Mesenchymal stem cell (in vitro differentiated cells and primary cell): ENCODE measurements around the gene AHCYL2.
A peak's percentile ranks its signal among the peaks of the same experiment; 100 is the strongest.

ENCODE experiments used
- DNase-seq: peaks from one replicate; pipeline ENCODE4 v3.0.0-alpha.2; 2013
- H2AFZ ChIP-seq: one replicate; pipeline ENCODE4 v1.6.1; 2013; ENCODE audit warnings: low read depth, mild to moderate bottlenecking, control low read depth, inconsistent platforms, low read length, moderate library complexity
- H2AK5ac ChIP-seq: 2 replicates; pipeline ENCODE4 v1.6.1; 2013; ENCODE audit warnings: low read length, moderate library complexity, mild to moderate bottlenecking, inconsistent platforms; ENCODE audit not compliant: severe bottlenecking
- H2BK120ac ChIP-seq: one replicate; pipeline ENCODE4 v1.6.1; 2013; ENCODE audit warnings: low read depth, mild to moderate bottlenecking, inconsistent platforms, low read length, moderate library complexity
- H2BK12ac ChIP-seq, 2 experiments: one replicate each; pipeline ENCODE4 v1.6.1; 2013; ENCODE audit warnings: inconsistent platforms in 2 of 2, low read length in 2 of 2, mild to moderate bottlenecking in 2 of 2, moderate library complexity in 2 of 2, control low read depth in 1 of 2
- H2BK15ac ChIP-seq: one replicate; pipeline ENCODE4 v1.6.1; 2013; ENCODE audit warnings: mild to moderate bottlenecking, low read depth, inconsistent platforms; ENCODE audit not compliant: poor library complexity, severe bottlenecking
- H2BK5ac ChIP-seq: 2 replicates; pipeline ENCODE4 v1.6.1; 2013; ENCODE audit warnings: low read depth, mild to moderate bottlenecking, low read length, control low read depth, inconsistent platforms; ENCODE audit not compliant: poor library complexity, severe bottlenecking
- H3K14ac ChIP-seq, 2 experiments: one replicate each; pipeline ENCODE4 v1.6.1; 2013; ENCODE audit warnings: inconsistent platforms in 2 of 2, low read length in 2 of 2, control low read depth in 1 of 2, mild to moderate bottlenecking in 1 of 2, moderate library complexity in 1 of 2
- H3K18ac ChIP-seq, 2 experiments: one replicate each; pipeline ENCODE4 v1.6.1; 2013; ENCODE audit warnings: inconsistent platforms in 2 of 2, low read length in 2 of 2, control low read depth in 1 of 2, low read depth in 1 of 2, mild to moderate bottlenecking in 1 of 2
- H3K23ac ChIP-seq, 2 experiments: one replicate each; pipeline ENCODE4 v1.6.1; 2013; ENCODE audit warnings: inconsistent platforms in 2 of 2, low read length in 2 of 2, mild to moderate bottlenecking in 2 of 2, moderate library complexity in 2 of 2, control low read depth in 1 of 2
- H3K27ac ChIP-seq: 2 replicates; pipeline ENCODE4 v1.5.1; 2013; ENCODE audit warnings: mild to moderate bottlenecking, moderate library complexity, low read length, control low read depth, inconsistent platforms; ENCODE audit not compliant: poor library complexity, severe bottlenecking
- H3K27me3 ChIP-seq, 2 experiments: 2 replicates each; pipeline versions ENCODE4 v1.6.1 to v1.7.0; 2013; ENCODE audit warnings: low read length in 2 of 2, mild to moderate bottlenecking in 2 of 2, moderate library complexity in 2 of 2, control low read depth in 1 of 2, inconsistent platforms in 1 of 2; ENCODE audit not compliant: control insufficient read depth in 1 of 2, insufficient read depth in 1 of 2
- H3K36me3 ChIP-seq, 2 experiments: 2 replicates each; pipeline versions ENCODE4 v1.6.1 to v1.7.0; 2013; ENCODE audit warnings: low read length in 2 of 2, control low read depth in 1 of 2, inconsistent platforms in 1 of 2, low read depth in 1 of 2, mild to moderate bottlenecking in 1 of 2; ENCODE audit not compliant: insufficient read depth in 2 of 2, control insufficient read depth in 1 of 2
- H3K4ac ChIP-seq, 2 experiments: one replicate each; pipeline ENCODE4 v1.6.1; 2013; ENCODE audit warnings: inconsistent platforms in 2 of 2, low read length in 2 of 2, mild to moderate bottlenecking in 2 of 2, moderate library complexity in 2 of 2, control low read depth in 1 of 2, low read depth in 1 of 2
- H3K4me1 ChIP-seq: 2 replicates; pipeline ENCODE4 v1.6.1; 2013; ENCODE audit warnings: low read depth, low read length, control low read depth; ENCODE audit not compliant: control insufficient read depth, insufficient read depth
- H3K4me2 ChIP-seq: 2 replicates; pipeline ENCODE4 v1.6.1; 2013; ENCODE audit warnings: low read length, mild to moderate bottlenecking, inconsistent platforms; ENCODE audit not compliant: poor library complexity, severe bottlenecking
- H3K4me3 ChIP-seq, 2 experiments: 2 replicates each; pipeline versions ENCODE4 v1.5.1 to v1.7.0; 2013; ENCODE audit warnings: low read length in 2 of 2, mild to moderate bottlenecking in 2 of 2, control low read depth in 1 of 2, low read depth in 1 of 2; ENCODE audit not compliant: insufficient read depth in 1 of 2
- H3K79me1 ChIP-seq: replicated peaks from 2 replicates; pipeline ENCODE4 v1.6.1; 2013; ENCODE audit warnings: mild to moderate bottlenecking, control low read depth, low read length, inconsistent platforms; ENCODE audit not compliant: poor library complexity, severe bottlenecking
- H3K9ac ChIP-seq: 2 replicates; pipeline ENCODE4 v1.7.0; 2013; ENCODE audit warnings: mild to moderate bottlenecking, low read length, moderate library complexity
- H3K9me3 ChIP-seq: 2 replicates; pipeline ENCODE4 v1.7.0; 2013; ENCODE audit warnings: mild to moderate bottlenecking, low read length; ENCODE audit not compliant: control insufficient read depth
- H4K8ac ChIP-seq: one replicate; pipeline ENCODE4 v1.6.1; 2013; ENCODE audit warnings: inconsistent platforms, mild to moderate bottlenecking, low read length, moderate library complexity
- H4K91ac ChIP-seq: one replicate; pipeline ENCODE4 v1.6.1; 2013; ENCODE audit warnings: mild to moderate bottlenecking, low read length, inconsistent platforms
- WGBS: methylation state at CpG from one replicate; pipeline ENCODE4 v1.1.7; 2013; ENCODE audit warnings: mixed read lengths; 5-methylcytosine and 5-hydroxymethylcytosine counted together

The AHCYL2 gene

GRCh38 chr7:129231666-129232065 lies 6.8 kb downstream of the AHCYL2 start:
- WGBS: 83% methylated on average over 3 of the region's 5 CpGs
- Histone ChIP-seq H3K36me3 (peaks cover 0 to 2% of the 10 kb centered on the region in 2 experiments), H3K18ac (no peak overlapping the region), H2BK120ac (no peak overlapping the region), H3K27me3 (no peaks in the 10 kb centered on the region), H2AFZ (no peak overlapping the region), H3K14ac (no peak overlapping the region), H4K91ac (no peak overlapping the region), H3K9me3 (no peaks in the 10 kb centered on the region), H4K8ac (no peak overlapping the region), H2AK5ac (no peak overlapping the region), H3K79me1 (peaks cover 25% of the 10 kb centered on the region), H2BK5ac (no peak overlapping the region), H3K27ac (no peak overlapping the region), H3K23ac (no peak overlapping the region), H3K9ac (no peak overlapping the region), H3K4me2 (no peak overlapping the region), H2BK12ac (no peak overlapping the region), H3K4me3 (no peak overlapping the region), H3K4me1 (no peaks in the 10 kb centered on the region), H3K4ac (no peak overlapping the region), H2BK15ac (no peak overlapping the region)
- DNase-seq: no peak

- no peaks in the 10 kb centered on the region for H3K27me3 ChIP-seq
- no peaks in the 10 kb centered on the region for H3K4me1 ChIP-seq
- H2BK15ac ChIP-seq: no peak overlapping the region
- H3K27ac ChIP-seq: no peak overlapping the region
- no peak overlapping the region for H3K18ac ChIP-seq
- no peak overlapping the region for H3K4ac ChIP-seq
- no peak overlapping the region for H2BK120ac ChIP-seq
- no peak overlapping the region for H4K91ac ChIP-seq
- H3K23ac ChIP-seq: no peak overlapping the region
- H3K79me1 ChIP-seq: peaks cover 7% of the 10 kb centered on the region
- H3K9me3 ChIP-seq: no peaks in the 10 kb centered on the region
- no peak overlapping the region for H2BK12ac ChIP-seq
- H2BK5ac ChIP-seq: no peak overlapping the region
- 98% methylated on average over 8 of the region's 8 CpGs for WGBS
- H4K8ac ChIP-seq: no peak overlapping the region
- peaks cover 0 to 2% of the 10 kb centered on the region in 2 experiments for H3K36me3 ChIP-seq
- no peak overlapping the region for H3K9ac ChIP-seq
- H3K4me2 ChIP-seq: no peak overlapping the region
- H2AFZ ChIP-seq: no peak overlapping the region
- H3K4me3 ChIP-seq: no peak overlapping the region
- no peak overlapping the region for H2AK5ac ChIP-seq
- DNase-seq: no peak
- H3K14ac ChIP-seq: no peak overlapping the region
These were observed 13.7 kb downstream of the AHCYL2 start for GRCh38 chr7:129238546-129238945.

GRCh38 chr7:129240119-129240820 lies 15.4 kb downstream of the AHCYL2 start:
- Histone ChIP-seq H3K4me1 (no peaks in the 10 kb centered on the region), H4K91ac (no peak overlapping the region), H2BK120ac (no peak overlapping the region), H2AFZ (no peak overlapping the region), H3K4me2 (no peak overlapping the region), H3K18ac (no peak overlapping the region), H3K4me3 (no peak overlapping the region), H3K14ac (no peak overlapping the region), H2AK5ac (no peak overlapping the region), H2BK15ac (no peak overlapping the region), H3K4ac (no peak overlapping the region), H3K27ac (no peak overlapping the region), H2BK5ac (no peak overlapping the region), H3K36me3 (peaks cover 0 to 2% of the 10 kb centered on the region in 2 experiments), H3K9me3 (no peaks in the 10 kb centered on the region), H4K8ac (no peak overlapping the region), H3K9ac (peak overlapping the region; percentile 0), H3K23ac (no peak overlapping the region), H3K79me1 (peaks cover 10% of the 10 kb centered on the region), H3K27me3 (no peaks in the 10 kb centered on the region), H2BK12ac (no peak overlapping the region)
- no peak for DNase-seq
- 95% methylated on average over 10 of the region's 10 CpGs for WGBS

- no peak overlapping the region for H2AFZ ChIP-seq
- H3K79me1 ChIP-seq: peaks cover 11% of the 10 kb centered on the region
- no peak overlapping the region for H2BK15ac ChIP-seq
- H2BK120ac ChIP-seq: no peak overlapping the region
- no peak overlapping the region for H4K91ac ChIP-seq
- no peak overlapping the region for H2BK5ac ChIP-seq
- H3K36me3 ChIP-seq: no peaks in the 10 kb centered on the region
- no peak overlapping the region for H3K18ac ChIP-seq
- WGBS: 100% methylated on average over 1 of the region's 1 CpG
- no peaks in the 10 kb centered on the region for H3K27me3 ChIP-seq
- H3K23ac ChIP-seq: no peak overlapping the region
- H3K4me3 ChIP-seq: no peak overlapping the region
- H3K4me2 ChIP-seq: no peak overlapping the region
- H3K27ac ChIP-seq: no peak overlapping the region
- no peaks in the 10 kb centered on the region for H3K9me3 ChIP-seq
- H3K4me1 ChIP-seq: no peaks in the 10 kb centered on the region
- H3K9ac ChIP-seq: no peak overlapping the region
- H4K8ac ChIP-seq: no peak overlapping the region
- H2BK12ac ChIP-seq: no peak overlapping the region
- DNase-seq: no peak
- H3K4ac ChIP-seq: no peak overlapping the region
- no peak overlapping the region for H2AK5ac ChIP-seq
- H3K14ac ChIP-seq: no peak overlapping the region
These were observed 19.4 kb downstream of the AHCYL2 start for GRCh38 chr7:129244220-129244619.
